ENCODE measurements around the gene C15orf39.

- TF ChIP-seq CTCF (conservative IDR thresholded peaks at IDR 0.05; ENCODE audit: low read depth in 2 of 2) (no peak), REST (IDR thresholded peaks at IDR 0.05; ENCODE audit: unreplicated experiment) (no peak), EZH2 (IDR thresholded peaks at IDR 0.05; ENCODE audit: low read depth, unreplicated experiment) (no peak), EZH2phosphoT487 (IDR thresholded peaks at IDR 0.05; ENCODE audit: unreplicated experiment) (no peak), NANOG (IDR thresholded peaks at IDR 0.05; ENCODE audit: borderline replicate concordance) (no peak), POLR2AphosphoS5 (IDR thresholded peaks at IDR 0.05; ENCODE audit: low read depth) (no peak), ZNF114 (CRISPR knock-in tag; IDR thresholded peaks at IDR 0.05) (no peak), CREB1 (CRISPR knock-in tag; IDR thresholded peaks at IDR 0.05; ENCODE audit: low read depth) (no peak), ZNF331 (CRISPR knock-in tag; IDR thresholded peaks at IDR 0.05; ENCODE audit: low read depth) (no peak)
Observed at GRCh38 chr15:75194397-75194796, 7.3 kb upstream of the C15orf39 start.

All from GM23338 (cell line).